Activated CD4-positive, alpha-beta T cell treated with anti-CD3 and anti-CD28 coated beads, Interleukin-2, Interleukin-4, amounts not matched to agents 100 ng/mL and 50 ng/mL, durations not matched to agents 16 hours and 8 hours (primary cell): ENCODE measurements around the gene SCGB3A1.

Experiments
- DNase-seq: peaks from one replicate; pipeline ENCODE4 v3.0.0-alpha.2; 2020; ENCODE audit warnings: low spot score

SCGB3A1 gene

DNA sequence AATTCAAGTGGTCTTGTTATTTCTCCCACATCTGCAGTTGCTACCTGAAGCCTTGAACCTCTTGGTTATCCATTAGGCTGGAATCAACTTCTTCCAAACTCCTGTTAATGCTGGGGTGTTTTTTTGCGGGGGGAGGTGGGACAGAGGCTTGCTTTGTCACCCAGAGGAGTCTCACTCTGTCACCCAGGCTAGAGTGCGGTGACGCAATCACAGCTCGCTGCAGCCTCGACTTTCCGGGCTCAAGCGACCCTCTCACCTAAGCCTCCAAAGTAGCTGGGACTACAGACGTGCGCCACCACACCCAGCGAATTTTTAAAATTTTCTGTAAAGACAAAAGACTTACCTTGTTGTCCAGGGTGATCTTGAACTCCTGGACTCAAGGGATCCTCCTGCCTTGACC, 4.4 kb downstream of the SCGB3A1 start:
- no peak for DNase-seq

DNA sequence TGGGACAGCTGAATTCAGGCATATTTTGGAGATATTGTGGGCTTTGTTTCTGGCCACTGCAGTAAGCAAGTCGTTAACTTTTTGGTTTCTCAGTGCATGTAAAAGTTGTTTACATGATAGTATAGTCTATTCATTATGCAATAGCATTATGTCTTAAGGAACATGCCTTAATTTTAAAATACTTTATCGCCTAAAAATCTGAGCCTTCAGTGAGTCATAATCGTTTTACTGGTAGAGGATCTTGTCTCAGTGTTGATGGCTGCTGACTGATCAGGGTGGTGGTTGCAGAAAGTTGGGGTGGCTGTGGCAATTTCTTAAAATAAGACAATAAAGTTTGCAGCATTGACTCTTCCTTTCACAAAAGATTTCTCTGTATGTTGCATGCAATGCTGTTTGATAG, 5.1 kb downstream of the SCGB3A1 start:
- DNase-seq = no peak

DNA sequence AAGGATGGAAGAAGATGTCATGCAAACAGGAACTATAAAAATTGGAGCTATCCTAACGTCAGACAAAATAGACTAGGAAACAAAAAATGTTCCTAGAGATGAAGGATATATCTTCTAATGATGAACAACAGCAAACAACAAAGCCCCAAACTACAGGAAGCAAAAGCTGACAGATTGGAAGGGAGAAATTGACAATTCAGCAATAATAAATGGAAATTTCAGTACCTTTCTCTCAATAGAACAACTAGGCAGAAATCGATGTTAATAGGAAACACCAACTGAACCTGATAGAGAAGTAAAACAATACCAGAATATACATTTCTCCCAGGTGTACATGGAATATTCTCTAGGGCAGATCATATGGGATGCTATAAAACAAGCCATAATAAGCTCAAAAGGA, 7.6 kb downstream of the SCGB3A1 start:
- no peak for DNase-seq

DNA sequence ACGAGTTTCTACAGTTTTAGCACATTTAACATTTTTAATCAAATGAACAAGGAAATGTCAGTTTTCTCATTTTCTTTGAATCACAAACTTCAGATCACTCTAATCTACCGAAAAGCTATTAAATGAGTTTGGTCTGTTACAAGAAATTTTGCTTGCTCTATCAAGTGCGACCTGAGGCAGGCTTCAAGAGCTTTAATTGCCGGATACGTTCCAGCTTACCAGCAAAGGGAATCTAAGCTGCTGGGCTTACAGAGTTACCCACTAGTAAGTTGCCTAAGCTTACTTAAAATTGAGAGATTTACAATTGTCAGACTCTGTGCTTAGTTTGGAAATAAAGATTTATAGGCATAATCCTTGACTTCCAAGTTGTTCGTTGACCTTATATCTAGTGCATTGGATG, 10.6 kb downstream of the SCGB3A1 start:
- no peak for DNase-seq

DNA sequence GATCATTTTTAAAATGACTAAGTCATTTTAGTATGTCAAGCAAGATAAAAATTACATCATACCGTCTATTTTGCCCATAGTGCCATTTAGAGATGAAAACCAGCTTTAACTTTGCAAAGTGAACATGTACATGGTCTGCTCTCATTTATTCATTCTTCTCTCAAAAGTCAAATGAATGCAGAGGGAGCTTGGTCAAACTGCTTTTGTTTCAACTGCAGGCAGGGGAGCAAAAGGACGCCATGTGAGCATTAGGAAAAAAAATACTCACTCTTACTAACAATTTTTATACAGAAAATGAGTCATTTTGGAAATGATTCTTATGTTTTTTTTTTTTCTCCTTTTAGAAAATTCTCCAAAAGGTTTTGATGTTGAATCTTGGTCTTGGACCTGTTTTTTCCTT, 15.7 kb downstream of the SCGB3A1 start:
- peak; percentile 24 for DNase-seq

DNA sequence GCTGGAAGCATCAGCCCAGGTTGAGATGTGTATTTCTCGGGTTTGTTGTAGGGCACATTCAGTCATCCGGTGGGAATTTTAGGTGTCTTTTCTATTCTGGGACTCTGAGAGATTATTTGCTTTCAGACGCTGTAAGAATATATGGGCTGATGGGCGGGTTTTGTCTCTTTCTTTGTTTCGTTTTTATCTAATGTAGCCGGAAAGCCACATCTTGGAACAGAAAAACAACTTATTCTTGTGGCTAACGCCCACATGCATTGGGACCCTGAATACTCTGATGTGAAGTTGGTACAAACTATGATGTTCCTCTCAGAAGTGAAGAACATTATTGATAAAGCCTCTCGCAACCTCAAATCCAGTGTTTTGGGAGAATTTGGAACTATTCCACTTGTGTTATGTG, 22.4 kb downstream of the SCGB3A1 start:
- DNase-seq = no peak

DNA sequence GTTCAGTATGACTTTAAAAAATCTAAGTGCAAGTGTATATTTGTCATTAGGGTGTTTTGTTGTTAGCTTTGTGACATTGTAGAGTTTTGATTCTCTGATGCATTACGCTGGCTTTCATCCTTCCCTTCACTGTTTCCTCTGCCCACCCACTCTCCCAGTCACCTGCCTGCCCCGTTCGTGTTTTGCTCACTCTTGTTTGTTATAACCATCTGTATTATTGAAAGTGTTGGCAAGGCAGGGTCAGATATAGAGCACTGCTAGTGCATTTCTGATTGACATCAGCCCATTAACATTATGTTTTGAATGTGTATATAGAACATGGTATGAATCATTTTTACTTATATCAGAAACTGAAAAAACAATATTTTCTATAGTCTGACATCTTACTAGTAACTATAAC, 27.3 kb downstream of the SCGB3A1 start:
- DNase-seq = peak; percentile 32

DNA sequence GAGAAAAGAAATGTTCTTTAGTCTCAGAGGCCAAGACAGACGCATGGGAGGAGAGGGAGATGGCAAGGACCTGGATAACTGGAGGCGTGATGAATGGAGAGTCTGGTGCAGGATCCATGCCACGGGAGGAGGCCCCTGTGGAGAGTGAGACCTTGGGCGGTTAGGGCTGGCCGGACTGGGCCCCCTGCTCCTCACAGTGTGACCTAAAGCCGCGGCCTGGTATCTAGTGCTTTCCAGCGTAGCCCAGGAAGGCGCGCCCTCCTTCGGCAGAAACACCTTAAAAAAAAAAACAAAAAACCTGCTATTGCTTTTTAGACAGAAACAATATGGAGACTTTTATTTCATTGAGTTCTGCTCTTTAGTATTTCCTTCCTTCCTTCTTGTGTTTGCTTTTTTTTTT, 33.1 kb downstream of the SCGB3A1 start:
- DNase-seq = no peak

DNA sequence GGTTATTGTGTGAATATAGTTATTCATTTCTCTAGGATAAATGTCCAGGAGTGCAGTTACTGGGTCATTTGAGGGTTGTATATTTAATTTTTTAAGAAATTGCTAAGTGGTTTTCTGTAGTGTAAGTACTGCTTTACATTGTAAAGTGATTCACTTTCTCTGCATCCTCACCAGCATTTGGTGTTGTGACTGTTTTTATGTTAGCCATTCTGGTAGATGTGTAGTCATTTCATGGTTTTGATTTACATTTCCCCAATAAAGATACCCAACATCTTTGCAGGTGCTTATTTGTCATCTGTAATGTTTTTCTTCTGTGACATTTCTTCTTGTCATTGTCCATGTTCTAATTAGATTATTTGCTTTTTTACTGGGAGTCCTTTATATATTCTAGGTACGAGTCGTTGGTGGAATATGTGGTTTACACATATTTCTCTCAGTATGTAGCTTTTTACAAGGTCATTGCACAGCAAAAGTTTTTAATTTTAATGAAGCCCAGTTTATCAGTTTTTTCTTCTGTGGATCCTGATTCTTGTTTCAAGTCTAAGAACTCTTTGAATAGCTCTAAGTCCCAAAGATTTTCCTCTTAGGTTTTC, 34.0 kb downstream of the SCGB3A1 start:
- DNase-seq = peak; percentile 47

DNA sequence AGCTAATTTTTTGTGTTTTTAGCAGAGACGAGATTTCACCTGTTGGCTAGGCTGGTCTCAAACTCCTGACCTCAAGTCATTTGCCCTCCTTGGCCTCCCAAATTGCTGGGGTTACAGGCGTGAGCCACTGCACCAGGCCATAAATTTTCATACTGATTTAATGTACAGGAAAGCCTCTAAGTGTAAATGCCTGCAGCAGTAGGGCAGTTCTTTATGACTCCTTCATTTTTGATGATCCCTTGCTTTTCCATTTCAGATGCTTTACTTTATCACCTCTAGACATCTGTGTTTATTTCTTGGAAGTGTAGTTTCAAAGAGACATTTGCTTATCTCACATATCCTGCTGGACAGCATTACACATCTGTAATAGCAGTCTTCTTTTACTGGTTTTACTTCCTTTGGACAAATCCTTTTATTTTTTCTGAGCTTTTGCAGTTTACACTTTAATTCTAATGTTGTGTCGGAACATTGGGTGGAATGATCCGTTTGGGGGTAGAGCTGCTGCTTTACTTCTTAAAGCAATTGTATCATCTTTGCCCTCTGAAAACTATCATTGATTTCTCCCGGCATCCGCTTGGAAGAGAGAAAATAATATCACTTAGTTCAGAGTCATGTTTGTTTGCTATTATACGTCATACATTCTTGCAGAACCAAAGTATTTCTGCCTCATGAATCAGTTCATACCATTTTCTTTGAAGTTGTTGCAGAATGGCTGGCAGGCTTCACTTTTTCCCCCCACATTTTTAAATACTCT, 36.0 kb downstream of the SCGB3A1 start:
- no peak for DNase-seq

DNA sequence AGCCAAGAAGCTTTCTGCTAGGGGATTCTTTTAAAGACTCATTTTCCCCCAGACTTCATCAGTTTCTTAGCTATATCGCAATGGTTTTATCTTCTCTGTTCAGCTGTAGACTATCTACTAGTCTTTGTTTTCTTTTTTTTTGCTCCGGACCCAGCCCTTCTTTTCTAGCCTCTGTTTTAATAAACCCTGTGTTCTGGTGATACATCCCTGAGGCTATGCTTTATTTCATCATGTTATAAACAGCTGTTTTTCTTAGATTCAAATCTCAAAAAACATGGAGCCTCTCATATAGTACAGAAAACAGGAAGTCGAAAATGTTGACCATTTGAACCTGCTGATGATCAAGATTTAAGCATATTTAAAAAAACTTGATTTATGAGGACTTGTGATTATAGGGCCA, 37.8 kb downstream of the SCGB3A1 start:
- DNase-seq = no peak

DNA sequence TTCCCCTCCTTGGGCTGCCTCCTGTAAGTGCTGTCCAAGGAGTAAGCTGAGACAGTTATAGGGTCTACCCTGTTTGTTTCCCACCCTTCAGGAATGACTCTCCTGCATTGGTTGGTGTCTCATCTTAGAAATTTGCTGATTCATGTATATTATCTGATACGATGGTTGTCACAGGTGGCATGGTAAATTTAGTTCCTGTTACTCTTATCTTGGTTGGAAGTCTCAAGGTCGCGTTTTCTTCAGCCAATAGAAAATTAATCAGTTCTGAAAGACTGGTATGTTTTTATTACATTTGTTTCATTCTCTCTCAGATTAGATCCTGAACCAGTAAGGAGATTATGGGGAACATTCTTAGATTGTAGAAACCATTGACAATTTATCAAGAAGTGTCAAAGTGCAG, 42.7 kb downstream of the SCGB3A1 start:
- no peak for DNase-seq

DNA sequence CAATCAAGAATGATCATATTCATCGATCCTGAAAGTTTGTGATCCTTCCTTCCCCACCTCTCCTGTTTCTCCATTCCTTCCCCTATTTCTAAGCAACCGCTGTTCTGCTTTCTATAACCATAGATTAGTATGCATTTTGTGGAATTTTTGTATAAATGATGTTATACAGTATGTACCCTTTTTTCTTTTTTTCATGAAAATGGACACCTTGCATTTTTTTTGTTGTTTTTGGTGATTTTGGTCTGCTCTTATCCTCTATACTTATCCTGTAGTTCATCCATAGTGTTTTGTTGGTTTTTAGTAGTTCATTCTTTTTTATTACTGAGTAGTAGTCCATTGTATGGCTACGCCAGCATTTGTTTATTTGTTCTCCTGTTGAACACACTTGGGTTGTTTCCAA, 46.1 kb downstream of the SCGB3A1 start:
- DNase-seq = no peak

DNA sequence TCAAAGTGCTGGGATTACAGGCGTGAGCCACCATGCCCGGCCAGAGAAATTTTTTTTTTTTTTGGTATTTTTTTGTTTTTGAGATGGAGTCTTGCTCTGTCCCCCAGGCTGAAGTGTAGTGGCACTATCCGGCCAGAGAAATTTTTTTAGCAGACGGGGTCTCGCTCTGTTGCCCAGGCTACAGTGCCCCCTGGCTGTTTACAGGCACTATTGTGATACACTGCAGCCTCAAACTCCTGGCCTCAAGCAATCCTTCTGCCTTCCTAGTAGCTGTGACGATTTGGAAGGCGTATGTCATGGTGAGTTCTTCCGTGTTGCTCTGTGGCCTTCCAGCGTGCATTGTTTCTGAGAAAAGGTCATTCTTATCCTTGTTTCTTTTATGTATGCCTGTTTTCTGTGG, 49.6 kb downstream of the SCGB3A1 start:
- DNase-seq = no peak
